ENCODE measurements around the gene ZPLD1.

ZPLD1 gene

GRCh38 chr3:102483556-102483955 lies 48.7 kb downstream of the ZPLD1 start:
- no peaks in the 10 kb centered on the region for H3K79me2 ChIP-seq
- no peaks in the 10 kb centered on the region for H3K27me3 ChIP-seq (ENCODE audit: control insufficient read depth, insufficient read depth, low read length)
- no peak for TF ChIP-seq CTCF (IDR thresholded peaks at IDR 0.05)
- no peak overlapping the region for H3K4me3 ChIP-seq (ENCODE audit: low read depth, low read length)
- H3K27ac ChIP-seq: no peak overlapping the region
- no peaks in the 10 kb centered on the region for H3K9me3 ChIP-seq (ENCODE audit: control insufficient read depth, low read length)
- H2AFZ ChIP-seq: no peak overlapping the region
- H3K4me2 ChIP-seq (ENCODE audit: low read length): no peak overlapping the region
- no peaks in the 10 kb centered on the region for H3K36me3 ChIP-seq (ENCODE audit: control insufficient read depth, insufficient read depth, low read length)
- no peaks in the 10 kb centered on the region for H3K4me1 ChIP-seq
- H3K9ac ChIP-seq: no peak overlapping the region

- Histone ChIP-seq H3K9ac (no peak overlapping the region), H2AFZ (no peak overlapping the region), H3K4me1 (no peaks in the 10 kb centered on the region), H3K9me3 (ENCODE audit: control insufficient read depth, low read length) (no peaks in the 10 kb centered on the region), H3K4me3 (ENCODE audit: low read depth, low read length) (no peak overlapping the region), H3K79me2 (no peaks in the 10 kb centered on the region), H3K27me3 (ENCODE audit: control insufficient read depth, insufficient read depth, low read length) (no peaks in the 10 kb centered on the region), H3K36me3 (ENCODE audit: control insufficient read depth, insufficient read depth, low read length) (no peaks in the 10 kb centered on the region), H3K4me2 (ENCODE audit: low read length) (no peak overlapping the region), H3K27ac (no peak overlapping the region)
- no peak for TF ChIP-seq CTCF (IDR thresholded peaks at IDR 0.05)
These were observed 49.5 kb downstream of the ZPLD1 start for GRCh38 chr3:102484363-102484762.

- Histone ChIP-seq H3K9ac (no peak overlapping the region), H3K4me2 (ENCODE audit: low read length) (no peak overlapping the region), H3K36me3 (ENCODE audit: control insufficient read depth, insufficient read depth, low read length) (no peaks in the 10 kb centered on the region), H3K4me3 (ENCODE audit: low read depth, low read length) (no peak overlapping the region), H3K79me2 (no peaks in the 10 kb centered on the region), H2AFZ (no peak overlapping the region), H3K27ac (no peak overlapping the region), H3K4me1 (no peaks in the 10 kb centered on the region), H3K27me3 (ENCODE audit: control insufficient read depth, insufficient read depth, low read length) (no peaks in the 10 kb centered on the region), H3K9me3 (ENCODE audit: control insufficient read depth, low read length) (no peaks in the 10 kb centered on the region)
- TF ChIP-seq CTCF (IDR thresholded peaks at IDR 0.05): no peak
These were observed 50.9 kb downstream of the ZPLD1 start for GRCh38 chr3:102485701-102486100.

GRCh38 chr3:102488331-102488730 lies 53.5 kb downstream of the ZPLD1 start:
- Histone ChIP-seq H2AFZ (no peak overlapping the region), H3K79me2 (no peaks in the 10 kb centered on the region), H3K36me3 (ENCODE audit: control insufficient read depth, insufficient read depth, low read length) (no peaks in the 10 kb centered on the region), H3K27ac (no peak overlapping the region), H3K4me1 (no peaks in the 10 kb centered on the region), H3K27me3 (ENCODE audit: control insufficient read depth, insufficient read depth, low read length) (no peaks in the 10 kb centered on the region), H3K4me3 (ENCODE audit: low read depth, low read length) (no peak overlapping the region), H3K4me2 (ENCODE audit: low read length) (no peak overlapping the region), H3K9me3 (ENCODE audit: control insufficient read depth, low read length) (no peaks in the 10 kb centered on the region), H3K9ac (no peak overlapping the region)
- TF ChIP-seq CTCF (IDR thresholded peaks at IDR 0.05): no peak

GRCh38 chr3:102492300-102492699 lies 57.5 kb downstream of the ZPLD1 start:
- no peaks in the 10 kb centered on the region for H3K27me3 ChIP-seq (ENCODE audit: control insufficient read depth, insufficient read depth, low read length)
- H3K4me3 ChIP-seq (ENCODE audit: low read depth, low read length): no peak overlapping the region
- H3K4me1 ChIP-seq: no peaks in the 10 kb centered on the region
- H3K9ac ChIP-seq: no peak overlapping the region
- H3K36me3 ChIP-seq (ENCODE audit: control insufficient read depth, insufficient read depth, low read length): no peaks in the 10 kb centered on the region
- H3K79me2 ChIP-seq: no peaks in the 10 kb centered on the region
- H2AFZ ChIP-seq: no peak overlapping the region
- no peaks in the 10 kb centered on the region for H3K9me3 ChIP-seq (ENCODE audit: control insufficient read depth, low read length)
- TF ChIP-seq CTCF (IDR thresholded peaks at IDR 0.05): no peak
- H3K4me2 ChIP-seq (ENCODE audit: low read length): no peak overlapping the region
- H3K27ac ChIP-seq: no peak overlapping the region
